HG03066 (cell line): ENCODE results near the gene ABHD8.

Experiments
- ATAC-seq: cut with Tn5 transposase; IDR thresholded peaks from one replicate; pipeline ENCODE4 v1.9.1; 2021; ENCODE audit warnings: low read depth; ENCODE audit not compliant: unreplicated experiment

The ABHD8 gene, protein sequence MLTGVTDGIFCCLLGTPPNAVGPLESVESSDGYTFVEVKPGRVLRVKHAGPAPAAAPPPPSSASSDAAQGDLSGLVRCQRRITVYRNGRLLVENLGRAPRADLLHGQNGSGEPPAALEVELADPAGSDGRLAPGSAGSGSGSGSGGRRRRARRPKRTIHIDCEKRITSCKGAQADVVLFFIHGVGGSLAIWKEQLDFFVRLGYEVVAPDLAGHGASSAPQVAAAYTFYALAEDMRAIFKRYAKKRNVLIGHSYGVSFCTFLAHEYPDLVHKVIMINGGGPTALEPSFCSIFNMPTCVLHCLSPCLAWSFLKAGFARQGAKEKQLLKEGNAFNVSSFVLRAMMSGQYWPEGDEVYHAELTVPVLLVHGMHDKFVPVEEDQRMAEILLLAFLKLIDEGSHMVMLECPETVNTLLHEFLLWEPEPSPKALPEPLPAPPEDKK

DNA sequence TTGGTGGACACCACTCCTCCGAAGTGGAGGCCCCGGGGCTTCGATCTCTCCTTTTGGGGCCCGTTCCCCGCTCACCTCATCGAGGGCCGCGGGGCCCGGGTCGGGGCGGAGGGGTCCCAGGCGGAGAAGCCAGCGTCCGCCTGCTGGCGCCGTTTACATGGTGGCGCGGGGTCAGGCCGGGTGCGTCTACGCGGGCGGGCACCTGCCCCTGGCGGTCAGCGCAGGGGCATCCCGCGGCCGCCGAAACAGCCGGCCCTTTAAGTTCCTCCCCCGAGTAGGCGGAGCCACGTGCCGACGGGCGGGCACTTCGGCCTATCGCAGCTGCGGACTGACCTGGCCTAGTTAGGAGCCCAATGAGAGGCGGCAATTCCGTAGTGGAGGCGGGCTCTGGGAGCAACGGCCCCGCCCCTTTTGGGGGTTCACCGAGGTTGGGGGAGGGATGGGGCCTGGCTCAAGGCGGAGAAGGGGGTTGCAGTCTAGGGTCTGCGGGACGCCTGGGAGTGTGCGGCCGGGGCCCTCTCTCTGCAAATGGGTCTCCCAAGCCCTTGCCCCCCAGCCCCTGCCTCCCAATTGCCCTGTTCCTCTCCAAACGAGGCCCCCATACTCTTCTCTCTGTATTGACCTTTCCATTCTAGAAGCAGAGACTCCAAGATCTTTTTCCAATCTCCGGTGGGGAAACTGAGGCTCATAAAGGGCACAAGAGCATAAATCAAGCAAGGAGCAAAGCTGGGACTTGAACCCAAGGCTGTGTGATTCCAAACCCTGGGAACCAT lies at the start of gene ABHD8:
Gene ABHD8 (minus strand): TSS at position 259 of the 773 bp plus-strand sequence. CDS start 1,809 bp downstream, outside the sequence.
- peak; percentile 44 for ATAC-seq

DNA sequence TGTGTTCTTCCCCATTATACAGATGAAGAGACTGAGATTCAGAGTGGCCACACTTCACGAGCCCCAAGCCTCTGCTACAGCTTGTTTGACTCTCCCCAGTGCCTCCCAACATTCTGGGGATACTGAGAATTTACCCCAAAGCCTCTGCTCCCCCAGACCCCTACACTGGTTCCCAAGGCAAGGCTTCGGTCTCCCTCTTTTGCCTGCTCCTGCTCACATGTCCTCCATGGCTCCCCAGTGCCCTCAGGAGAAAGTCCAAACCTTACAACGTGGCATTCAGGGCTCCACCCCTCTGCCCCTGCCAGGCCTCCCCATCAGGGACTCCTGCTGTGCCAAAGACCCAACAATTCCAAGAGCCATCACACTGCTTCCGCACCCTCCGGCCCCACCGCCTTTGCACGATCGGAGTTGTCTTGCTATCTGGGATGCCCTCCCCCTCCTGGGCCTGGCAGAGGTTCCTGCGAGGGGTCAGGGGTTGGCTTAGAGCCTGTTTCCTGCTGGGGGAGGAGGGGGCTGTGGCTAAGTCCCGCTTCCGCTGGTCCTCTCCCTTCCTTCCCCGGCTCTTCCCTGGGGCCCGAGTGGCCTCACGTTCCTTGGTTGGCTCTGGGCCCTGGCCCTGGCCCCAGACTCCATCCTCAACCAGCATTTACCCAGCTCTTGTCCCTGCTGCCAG lies 49.5 kb upstream of the ABHD8 start:
- no peak for ATAC-seq

DNA sequence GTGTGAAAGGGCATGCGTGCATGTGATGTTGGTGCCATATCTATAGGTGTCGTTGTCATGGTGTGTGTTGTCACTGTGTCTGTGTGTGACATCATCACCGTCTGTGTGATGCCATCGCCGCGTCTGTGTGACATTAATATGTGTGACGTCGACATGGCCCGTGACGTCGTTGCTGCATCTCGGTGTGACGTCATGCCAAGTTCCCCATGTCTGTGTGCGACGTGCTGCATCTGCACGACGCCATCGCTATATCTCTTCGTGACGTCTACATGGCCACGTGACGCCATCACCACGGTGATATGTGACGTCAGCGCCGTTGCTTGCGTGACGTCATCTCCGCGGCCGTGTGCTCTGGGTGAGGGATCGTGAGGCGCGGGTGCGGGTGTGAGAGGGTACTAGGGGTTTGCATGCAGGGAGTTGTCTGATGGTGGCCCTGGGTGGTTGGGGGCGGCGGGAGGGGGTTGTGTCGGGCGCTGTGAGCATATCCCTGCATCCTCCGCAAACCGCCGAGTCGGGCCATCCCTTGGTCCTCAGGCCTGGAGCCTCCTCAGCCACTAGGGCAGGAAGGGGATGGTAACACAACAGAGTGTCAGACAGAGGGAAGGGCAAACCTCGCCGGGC lies 48.7 kb upstream of the ABHD8 start:
- no peak for ATAC-seq

DNA sequence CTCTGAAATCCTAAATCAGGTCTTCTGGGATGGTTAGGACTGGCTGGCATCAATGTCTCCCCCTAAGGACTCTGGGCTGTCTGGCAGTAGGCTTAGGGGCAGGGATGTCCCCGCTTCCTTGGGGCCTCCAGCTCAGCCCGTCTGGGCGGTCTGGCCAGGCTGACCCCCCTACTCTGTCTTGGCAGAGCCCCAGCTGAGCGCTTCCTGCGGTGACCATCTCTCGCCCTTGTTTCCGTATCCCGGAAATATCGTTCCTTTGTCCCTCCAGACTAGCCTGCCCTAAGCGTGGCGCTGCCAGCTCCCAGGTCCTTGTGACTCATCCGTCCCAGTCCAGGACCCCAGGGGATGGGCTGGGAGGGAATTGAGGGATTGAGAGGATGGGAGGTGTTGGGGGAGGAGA lies 45.5 kb upstream of the ABHD8 start:
- ATAC-seq = no peak

DNA sequence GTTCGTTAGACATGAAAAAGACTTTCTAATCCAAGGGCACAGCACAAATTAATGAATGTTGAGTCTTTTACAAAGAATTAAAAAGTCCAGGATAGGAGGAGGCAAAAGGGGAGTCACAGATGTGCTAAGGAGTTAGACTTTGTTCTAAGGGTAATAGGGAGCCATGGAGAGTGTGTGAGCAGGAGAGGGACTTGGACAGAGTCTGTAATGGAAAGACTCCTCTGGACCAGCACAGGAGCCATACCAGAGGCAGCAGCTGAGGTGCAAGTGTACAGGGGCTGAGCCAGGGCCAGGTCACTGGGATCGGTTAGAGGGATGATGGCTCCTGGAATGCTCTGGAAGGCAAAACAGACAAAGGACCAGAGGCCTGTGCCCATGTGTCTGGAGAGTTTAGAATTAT lies 44.7 kb upstream of the ABHD8 start:
- ATAC-seq = no peak

DNA sequence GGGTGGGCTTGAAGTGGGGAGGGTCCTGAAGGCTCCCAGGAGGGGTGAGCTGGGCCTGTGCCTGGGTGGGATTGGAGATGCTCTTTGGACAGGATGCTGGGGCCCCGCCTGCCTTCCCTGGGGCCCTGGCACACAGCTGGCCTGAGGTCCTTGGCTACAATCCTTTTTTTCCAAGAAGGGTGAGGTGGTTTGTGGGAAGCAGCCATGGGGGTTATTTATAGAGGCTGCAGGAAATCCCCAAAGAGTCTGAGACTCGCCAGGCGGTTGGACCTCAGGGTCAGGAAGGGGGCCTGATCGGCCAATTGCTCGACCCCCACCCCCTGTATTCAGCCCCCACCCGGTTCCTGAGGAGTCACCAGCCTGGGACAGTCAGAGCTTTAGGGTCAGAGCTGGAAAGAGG lies 44.1 kb upstream of the ABHD8 start:
- ATAC-seq = no peak

DNA sequence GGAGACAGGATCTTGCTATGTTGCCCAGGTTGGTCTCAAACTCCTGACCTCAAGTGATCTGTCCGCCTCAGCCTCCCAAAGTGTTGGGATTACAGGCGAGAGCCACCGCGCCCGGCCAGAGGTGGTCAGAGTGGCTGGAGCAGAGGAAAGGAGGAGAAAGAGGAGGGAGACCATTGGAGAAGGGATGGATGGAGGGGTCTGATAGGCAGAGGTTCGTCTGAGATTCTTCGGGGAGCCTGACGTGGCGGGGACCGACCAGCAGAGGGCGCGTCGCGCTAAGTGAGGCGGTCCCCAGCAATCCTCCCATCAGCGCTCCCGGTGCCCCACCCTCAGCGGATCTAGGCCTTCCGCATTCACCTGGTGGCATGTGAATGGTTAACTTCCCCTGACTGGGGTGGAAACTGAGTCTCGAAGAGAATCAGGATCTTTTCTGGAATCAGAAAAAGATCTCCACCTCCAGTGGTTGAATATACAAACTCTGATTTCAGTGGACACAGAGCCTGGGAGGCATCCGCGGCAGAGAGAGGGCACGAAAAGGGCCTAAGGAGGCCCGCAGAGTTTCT lies 43.0 kb upstream of the ABHD8 start:
- no peak for ATAC-seq

DNA sequence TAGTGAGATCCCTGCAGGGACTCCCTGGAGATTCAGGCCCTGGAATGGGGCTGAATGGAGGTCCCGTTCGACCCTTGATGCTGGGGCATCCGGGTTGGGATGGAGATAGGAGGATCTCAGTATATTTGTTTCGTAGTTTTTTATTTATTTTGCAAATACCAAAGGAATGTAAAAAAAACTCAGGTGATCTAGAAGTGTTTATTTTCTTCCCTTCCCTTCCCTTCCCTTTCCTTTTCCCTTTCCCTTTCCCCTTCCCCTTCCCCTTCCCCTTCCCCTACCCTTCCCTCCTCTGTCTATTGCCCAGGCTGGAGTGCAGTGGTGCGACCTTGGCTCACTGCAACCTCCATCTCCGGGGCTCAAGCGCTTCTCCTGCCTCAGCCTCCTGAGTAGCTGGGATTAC lies 38.6 kb upstream of the ABHD8 start:
- ATAC-seq = no peak

DNA sequence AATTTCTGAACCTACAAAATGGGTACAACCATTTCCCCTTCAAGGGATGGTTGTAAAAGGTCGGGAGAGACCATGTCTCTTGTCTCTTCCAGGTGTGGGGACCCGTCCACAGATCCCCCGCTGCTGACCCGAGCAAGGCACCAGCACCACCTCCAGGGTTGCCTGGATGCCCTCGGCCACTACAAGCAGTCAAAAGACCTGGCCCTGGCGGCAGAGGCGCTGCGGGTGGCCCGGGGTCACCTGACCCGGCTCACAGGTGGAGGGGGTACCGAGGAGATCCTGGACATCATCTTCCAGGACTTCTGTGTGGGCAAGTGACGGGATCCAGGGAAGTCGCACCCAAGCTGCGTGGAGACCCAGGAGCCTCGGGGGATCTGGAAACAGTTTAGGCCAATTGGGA lies 38.2 kb upstream of the ABHD8 start:
- no peak for ATAC-seq

DNA sequence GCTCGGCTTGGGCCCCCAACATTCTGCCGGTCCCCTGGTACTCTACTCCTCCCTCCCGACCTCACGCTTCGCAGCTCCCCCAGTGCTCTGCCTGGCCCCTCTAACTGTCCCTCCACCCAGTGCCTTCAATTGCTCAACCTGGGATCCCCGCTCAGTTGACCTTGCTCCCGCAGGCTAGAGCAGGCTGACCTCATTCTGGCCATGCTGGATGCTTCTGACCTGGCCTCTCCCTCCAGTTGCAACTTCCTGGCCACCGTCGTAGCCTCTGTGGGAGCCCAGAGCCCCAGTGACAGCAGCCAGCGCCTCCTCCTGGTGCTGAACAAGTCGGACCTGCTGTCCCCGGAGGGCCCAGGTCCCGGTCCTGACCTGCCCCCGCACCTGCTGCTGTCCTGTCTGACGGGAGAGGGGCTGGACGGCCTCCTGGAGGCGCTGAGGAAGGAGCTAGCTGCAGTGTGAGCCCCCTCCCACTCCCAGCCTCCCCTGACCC lies 37.7 kb upstream of the ABHD8 start:
- ATAC-seq = no peak

DNA sequence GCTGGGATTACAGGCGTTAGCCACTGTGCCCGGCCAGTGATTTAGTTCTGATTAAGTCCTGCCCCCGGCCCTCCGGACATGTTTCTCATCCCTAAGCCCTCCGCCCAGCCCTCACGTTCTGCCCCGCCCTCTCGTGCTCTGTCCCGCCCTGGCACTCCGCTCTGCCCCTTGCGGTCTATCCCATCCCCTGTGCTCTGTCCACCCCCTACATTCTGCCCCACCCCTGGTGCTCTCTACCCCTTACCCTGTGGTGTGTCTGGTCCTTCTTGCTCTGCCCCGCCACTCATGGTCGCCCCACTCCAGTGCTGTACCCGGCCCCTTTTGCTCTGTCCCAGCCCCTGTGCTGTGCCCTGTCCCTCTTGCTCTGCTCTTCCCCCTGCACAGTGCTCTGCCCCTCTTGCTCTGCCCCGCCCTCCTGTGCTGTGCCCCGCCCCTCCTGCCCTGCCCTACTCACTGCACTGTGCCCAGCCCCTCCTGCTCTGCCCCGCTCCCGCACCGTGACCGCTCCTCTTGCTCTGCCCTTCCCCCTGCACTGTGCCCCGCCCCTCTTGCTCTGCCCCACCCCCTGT lies 37.2 kb upstream of the ABHD8 start:
- ATAC-seq = no peak

DNA sequence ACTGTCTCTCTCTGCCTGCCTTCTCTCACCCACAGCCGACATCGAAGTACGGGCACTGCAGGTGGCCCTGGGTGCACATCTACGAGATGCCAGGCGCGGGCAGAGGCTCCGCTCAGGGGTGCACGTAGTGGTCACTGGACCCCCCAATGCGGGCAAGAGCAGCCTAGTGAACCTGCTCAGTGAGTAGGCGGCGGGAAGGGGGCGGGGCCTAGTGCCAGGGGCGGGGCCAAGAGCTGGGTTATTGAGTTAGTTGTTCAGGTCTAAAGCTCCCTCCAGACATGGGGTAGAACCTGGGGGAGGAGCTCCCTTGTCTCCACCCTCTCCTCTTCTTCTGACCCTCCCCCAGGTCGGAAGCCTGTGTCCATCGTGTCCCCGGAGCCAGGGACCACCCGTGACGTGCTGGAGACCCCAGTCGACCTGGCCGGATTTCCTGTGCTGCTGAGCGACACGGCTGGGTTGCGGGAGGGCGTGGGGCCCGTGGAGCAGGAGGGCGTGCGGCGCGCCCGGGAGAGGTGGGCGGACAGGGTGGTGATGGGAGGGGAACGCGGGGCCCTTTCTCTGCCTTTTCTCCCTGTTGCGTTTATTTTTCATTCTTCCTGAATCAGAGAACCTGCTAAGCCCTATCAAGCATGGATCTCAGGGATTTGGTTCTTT lies 36.0 kb upstream of the ABHD8 start:
- ATAC-seq = no peak

DNA sequence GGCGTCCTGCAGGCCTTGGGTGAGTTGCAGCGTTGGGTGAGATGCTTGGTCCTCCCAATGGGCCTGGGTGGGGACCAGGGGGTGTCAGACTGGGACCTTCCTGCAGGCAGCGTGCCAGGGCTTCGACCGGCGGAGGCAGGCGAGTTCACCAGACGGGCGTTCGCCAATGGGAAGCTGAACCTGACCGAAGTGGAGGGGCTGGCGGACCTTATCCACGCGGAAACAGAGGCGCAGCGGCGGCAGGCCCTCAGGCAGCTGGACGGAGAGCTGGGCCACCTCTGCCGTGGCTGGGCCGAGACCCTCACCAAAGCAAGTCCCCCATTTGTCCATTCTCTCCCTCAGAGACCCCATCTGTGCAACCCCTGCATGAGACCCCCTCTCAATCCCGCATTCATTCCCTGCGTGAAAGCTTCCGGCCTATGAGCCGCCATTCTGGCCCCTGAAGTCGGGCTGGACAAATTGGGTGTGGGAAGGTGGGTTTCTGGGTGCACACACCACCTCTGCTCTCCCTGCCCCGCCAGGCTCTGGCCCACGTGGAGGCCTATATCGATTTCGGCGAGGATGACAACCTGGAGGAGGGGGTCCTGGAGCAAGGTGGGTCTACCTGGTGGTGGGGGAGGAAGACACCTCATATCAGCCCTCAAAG lies 35.3 kb upstream of the ABHD8 start:
- no peak for ATAC-seq

DNA sequence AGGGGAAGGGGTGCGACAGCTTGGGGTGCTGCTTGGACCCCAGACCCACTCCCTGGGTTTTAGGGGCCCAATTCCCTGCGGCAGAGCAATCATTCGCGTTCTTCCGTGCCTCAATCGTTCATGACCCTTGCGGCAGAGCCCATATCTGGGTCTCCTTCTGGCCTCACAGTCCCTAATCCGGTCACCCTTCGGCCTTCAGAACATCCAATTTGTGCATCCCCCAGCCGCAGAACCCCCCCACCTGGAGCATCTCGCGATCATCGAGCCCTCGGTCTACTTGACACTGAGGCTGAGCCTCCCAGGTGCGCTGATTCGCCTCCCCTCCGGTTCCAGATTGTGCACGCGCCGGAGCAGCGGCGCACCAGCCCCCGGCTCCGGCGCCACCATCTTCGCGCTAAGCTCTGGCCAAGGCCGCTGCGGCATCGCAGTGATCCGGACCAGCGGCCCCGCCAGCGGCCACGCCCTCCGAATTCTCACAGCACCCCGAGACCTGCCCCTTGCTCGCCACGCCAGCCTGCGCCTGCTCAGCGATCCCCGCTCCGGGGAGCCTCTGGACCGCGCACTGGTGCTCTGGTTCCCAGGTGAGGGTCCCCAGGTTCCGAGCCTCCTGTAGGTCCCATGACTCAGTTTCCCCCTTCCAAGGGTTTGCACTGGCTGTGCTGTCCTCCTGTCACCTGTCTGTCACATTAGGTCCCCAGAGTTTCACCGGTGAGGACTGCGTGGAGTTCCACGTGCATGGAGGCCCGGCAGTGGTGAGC lies 34.6 kb upstream of the ABHD8 start:
- ATAC-seq = no peak

DNA sequence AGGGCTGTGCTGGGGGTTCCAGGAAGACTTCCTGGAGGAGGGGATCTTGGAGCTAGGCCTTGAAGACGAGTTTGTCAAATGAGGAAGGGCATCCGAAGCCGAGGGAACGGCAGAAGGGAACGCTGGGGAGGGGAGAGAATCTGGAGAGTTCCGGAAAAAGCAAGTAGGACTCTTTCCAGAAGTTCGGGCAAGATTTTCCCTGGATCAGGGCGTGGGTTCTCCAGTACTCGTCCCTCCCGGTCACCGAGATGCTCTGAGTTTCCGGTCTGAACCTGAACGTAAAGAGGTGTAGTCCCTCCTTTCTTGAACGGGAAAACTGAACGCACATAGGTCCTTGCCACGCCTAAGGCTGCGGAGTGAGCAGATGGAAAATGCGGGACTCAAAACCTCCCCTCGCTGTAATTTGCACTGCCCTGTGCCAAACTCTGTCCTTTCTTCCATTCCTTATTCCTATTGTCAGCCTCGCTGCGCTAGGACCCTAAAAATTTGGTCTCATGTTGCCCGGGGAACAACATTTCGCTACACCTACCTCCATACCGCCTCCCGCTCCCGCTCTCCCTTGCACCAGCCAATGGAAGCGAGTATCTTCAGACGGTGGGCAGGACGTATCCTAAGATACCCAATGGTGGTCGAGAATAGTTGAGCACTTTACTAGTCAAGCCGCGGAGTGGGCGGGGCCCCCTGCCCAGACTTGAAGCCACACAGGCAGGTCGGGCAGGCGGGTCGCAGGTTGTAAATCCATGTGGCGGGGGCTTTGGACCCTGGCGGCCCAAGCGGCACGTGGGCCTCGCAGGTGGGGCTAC lies 33.8 kb upstream of the ABHD8 start, which contains the start of gene GTPBP3:
Gene GTPBP3 (plus strand): TSS at position 682 of the 803 bp plus-strand sequence. CDS start 59 bp downstream, at position 741.
- ATAC-seq = peak; percentile 80

DNA sequence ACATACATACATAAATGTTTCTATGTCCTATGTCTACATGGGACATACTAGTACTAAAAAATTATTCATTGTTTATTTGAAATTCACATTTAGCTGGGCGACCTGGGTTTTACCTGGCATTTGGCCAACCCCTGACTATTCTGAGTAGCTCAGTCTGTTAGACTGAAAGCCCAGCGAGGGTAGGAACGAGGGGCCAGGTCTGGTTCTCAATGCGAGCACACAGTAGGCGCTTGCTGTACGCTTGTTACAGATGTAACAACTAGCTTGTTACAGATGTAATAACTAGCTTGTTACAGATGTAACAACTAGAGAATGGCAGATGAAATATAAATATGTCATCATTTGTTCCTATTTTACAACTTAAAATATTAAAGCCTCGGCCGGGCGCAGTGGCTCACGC lies 32.4 kb upstream of the ABHD8 start:
- no peak for ATAC-seq
